Body of pancreas (tissue), 4 donors: ENCODE results near the gene FUT3. TPM values are rescaled to one million over a fixed set of nuclear protein-coding genes. Genes with fewer than 3 reads are reported as not detected.

Experiments
- ATAC-seq: fragments of 150-250 bp; one replicate; pipeline ENCODE4 v1.9.1; 2016
- DNase-seq, 4 donors: peaks; one replicate each; pipeline ENCODE4 v3.0.0-alpha.2; 2019
- H3K27ac ChIP-seq, 4 donors: fragments of 200-600 bp; sonication (generic); 1 replicate in 3 of 4; 2 replicates in 1 of 4; pipeline versions ENCODE4 v1.5.1 to v1.6.1; 2016 to 2019; ENCODE audit warnings: mild to moderate bottlenecking in 1 of 4, mixed read lengths in 1 of 4, moderate library complexity in 1 of 4
- H3K27me3 ChIP-seq, 2 donors: fragments of 200-600 bp; sonication (generic); one replicate each; pipeline ENCODE4 v1.6.0; 2016; ENCODE audit warnings: mild to moderate bottlenecking in 1 of 2
- H3K36me3 ChIP-seq, 2 donors: fragments of 200-600 bp; sonication (generic); replicated peaks in 1 of 2; 2 replicates each; pipeline ENCODE4 v1.5.1; 2016; ENCODE audit warnings: low read depth in 2 of 2; ENCODE audit not compliant: insufficient read depth in 1 of 2
- H3K4me1 ChIP-seq: fragments of 200-600 bp; sonication (generic); one replicate; pipeline ENCODE4 v1.6.0; 2016
- H3K4me3 ChIP-seq, 2 donors: fragments of 200-600 bp; sonication (generic); 1 replicate in 1 of 2; 2 replicates in 1 of 2; pipeline ENCODE4 v1.5.1; 2016 to 2019
- H3K9me3 ChIP-seq, 3 donors: fragments of 200-600 bp; sonication (generic); 1 replicate in 2 of 3; 2 replicates in 1 of 3; pipeline ENCODE4 v1.5.1; 2016
- CTCF ChIP-seq, 7 experiments: fragments of 450-650 bp in 4 of 7; fragments of 200-600 bp in 3 of 7; sonication (generic) in 3 of 7; IDR thresholded peaks; one replicate each; pipeline ENCODE4 v1.5.1; 2016 to 2019; ENCODE audit warnings: antibody characterized with exemption in 7 of 7
- POLR2A ChIP-seq, 3 donors: fragments of 450-650 bp; IDR thresholded peaks; one replicate each; pipeline ENCODE4 v1.6.1; 2016; ENCODE audit warnings: antibody characterized with exemption in 3 of 3, mild to moderate bottlenecking in 2 of 3
- WGBS, 2 donors: methylation state at CpG; one replicate each; pipeline ENCODE4 v1.1.5; 2017; 5-methylcytosine and 5-hydroxymethylcytosine counted together
- intact Hi-C: fragments of 100-400 bp; cut with DNase I; formaldehyde crosslinking; loops from one replicate; pipeline ENCODE4 v1.15.1; 2023
- total RNA-seq, 2 donors: library from RNA; depleted of rRNA; stranded (reverse); fragments of >200 nt; gene quantifications; one replicate each; pipeline ENCODE4 v1.1.0, GENCODE V29; 2016

FUT3 gene
- total RNA-seq, 2 donors from 2014 or later = 5.7 to 9.2 TPM

DNA sequence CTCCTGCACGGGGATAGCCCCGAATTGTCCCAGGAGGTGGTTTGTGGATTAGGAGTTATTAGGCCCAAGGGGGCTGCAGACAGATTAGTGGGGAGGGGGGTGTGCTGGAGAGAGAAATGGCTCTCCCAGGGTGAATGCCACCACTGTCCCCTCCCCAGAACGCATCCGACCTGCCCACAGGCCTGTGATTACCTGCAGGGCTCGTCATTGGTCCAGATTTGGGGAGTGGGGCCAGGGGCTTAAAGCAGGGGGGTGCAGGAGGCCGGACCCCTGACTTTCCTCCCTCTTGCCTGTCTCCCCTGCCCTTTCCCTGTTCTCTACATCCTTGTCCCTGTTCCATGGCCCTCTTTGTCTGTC, 45.1 kb downstream of the FUT3 start:
- no peaks in the 10 kb centered on the region for H3K27me3 ChIP-seq
- no peak for DNase-seq
- WGBS, 2 donors = 15 to 27% methylated on average over 6 of the region's 6 CpGs
- H3K27ac ChIP-seq = peak overlapping the region in 3 of 4 donors; percentile 81 to 97 (median 86)
- intact Hi-C loops = loop anchor here (5.0 kb wide), 1 partner anchor 86 kb away; no protein-coding TSS in a partner anchor
- H3K4me3 ChIP-seq = no peak overlapping the region
- ATAC-seq = no peak
- no peaks in the 10 kb centered on the region for H3K36me3 ChIP-seq
- H3K9me3 ChIP-seq = no peaks in the 10 kb centered on the region
- TF ChIP-seq POLR2A (IDR thresholded peaks at IDR 0.05) = no peak
- peak in 1 of 7 experiments; percentile 4 for TF ChIP-seq CTCF (IDR thresholded peaks at IDR 0.05)
- peaks cover 37% of the 10 kb centered on the region for H3K4me1 ChIP-seq

DNA sequence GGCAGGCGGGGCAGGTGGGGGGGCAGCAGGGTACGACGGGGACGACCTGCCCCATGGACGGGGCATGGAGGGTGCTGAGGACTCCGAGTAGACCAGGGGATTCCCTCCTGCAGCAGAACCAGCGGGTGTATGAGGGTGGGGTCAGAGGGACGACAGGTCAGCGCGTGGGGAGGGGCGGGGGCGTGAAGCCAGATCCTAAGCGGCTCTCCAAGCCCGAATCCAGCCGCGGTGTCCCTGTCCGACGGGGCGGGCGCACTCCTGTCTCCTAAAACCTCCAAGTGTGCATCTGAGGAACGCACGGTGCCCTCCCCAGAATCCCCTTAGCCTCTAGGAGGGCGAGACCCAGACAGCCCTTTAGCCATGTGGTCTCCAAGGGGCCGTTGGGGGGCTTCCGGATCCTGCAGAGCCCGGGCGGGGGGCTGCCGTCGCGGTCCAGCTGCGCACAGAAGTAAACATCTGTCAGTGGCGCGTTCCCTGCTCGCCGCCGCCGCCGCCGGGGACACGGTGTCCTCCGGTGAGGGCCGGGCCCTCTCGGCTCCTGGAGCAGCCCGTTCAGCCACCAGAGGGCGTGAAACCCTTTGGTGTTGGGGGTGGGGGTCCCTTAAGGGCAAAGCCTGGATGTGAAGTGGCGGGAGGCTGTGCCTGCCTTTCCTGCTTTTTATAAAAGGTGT, 45.7 kb downstream of the FUT3 start:
- no peaks in the 10 kb centered on the region for H3K27me3 ChIP-seq
- TF ChIP-seq POLR2A (IDR thresholded peaks at IDR 0.05) = peak; percentile 38 to 72 (median 49)
- TF ChIP-seq CTCF (IDR thresholded peaks at IDR 0.05) = peak; percentile 86 to 96 (median 89)
- no peaks in the 10 kb centered on the region for H3K9me3 ChIP-seq
- peak overlapping the region; percentile 29 to 64 for H3K4me3 ChIP-seq
- no peaks in the 10 kb centered on the region for H3K36me3 ChIP-seq
- WGBS, 2 donors = 1 to 3% methylated on average over 7 to 44 of the region's 46 CpGs
- H3K4me1 ChIP-seq = peaks cover 42% of the 10 kb centered on the region
- ATAC-seq (peak; percentile 72), DNase-seq (peak; percentile 87 to 92 (median 90))
- peak overlapping the region; percentile 81 to 97 (median 84) for H3K27ac ChIP-seq
- intact Hi-C loops = loop anchor here (5.0 kb wide), 1 partner anchor 87 kb away; no protein-coding TSS in a partner anchor

DNA sequence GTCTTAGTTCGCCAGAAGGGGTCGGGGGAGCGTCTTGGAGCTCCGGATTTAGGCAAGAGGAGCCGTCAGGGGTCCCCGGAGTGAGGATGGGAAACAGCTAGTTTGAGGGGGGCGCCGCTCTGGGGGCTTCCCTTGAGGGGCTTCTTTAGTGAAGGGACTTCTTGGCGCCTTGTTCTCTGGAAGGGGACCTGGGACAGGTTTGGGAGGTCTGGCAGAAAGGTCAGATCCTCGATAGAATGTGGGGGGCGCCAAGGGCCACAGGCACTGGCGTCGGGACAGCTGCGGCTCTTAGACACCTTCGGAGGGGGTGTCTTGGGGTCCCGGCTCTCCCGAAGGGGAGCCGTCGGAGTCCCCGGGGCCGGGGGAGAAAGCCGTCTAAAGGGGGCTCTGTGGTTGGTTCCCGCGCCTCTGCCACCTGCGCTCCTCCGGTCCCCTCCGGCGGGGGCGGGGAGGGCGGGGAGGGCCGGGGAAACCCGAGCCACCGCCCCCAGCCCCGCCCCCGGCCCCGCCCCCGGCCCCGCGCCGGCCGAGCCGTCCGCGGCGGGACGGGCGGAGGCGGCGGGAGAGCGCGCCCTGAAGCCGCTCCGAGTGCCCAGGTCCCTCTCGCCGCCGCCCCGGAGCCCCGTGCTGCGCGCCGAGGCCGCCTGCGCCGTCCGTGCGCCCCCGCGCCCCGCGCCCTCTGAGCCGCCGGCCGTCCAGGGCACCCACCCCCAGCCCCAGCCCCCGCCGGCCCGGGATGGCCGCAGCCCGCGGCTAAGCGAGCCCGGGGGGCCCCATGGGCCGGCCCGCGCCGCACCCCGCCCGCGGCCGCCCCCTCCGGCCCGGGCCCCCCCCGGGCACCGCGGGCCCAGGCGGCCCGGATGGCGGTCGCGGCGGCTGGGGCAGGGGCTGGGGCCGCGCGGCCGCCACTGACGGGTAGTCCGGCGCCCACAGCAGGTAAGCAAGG, 46.5 kb downstream of the FUT3 start, which contains the start of gene NRTN:
Gene NRTN (plus strand): TSS at position 552 of the 946 bp plus-strand sequence. CDS start 19,099 bp downstream, outside the sequence.
- intact Hi-C loops = loop anchor here (5.0 kb wide), 1 partner anchor 88 kb away; no protein-coding TSS in a partner anchor
- Histone ChIP-seq H3K27ac (peak within 1 kb of the TSS; percentile 81 to 97 (median 84)), H3K36me3 (no peaks in the 10 kb centered on the region), H3K9me3 (no peaks in the 10 kb centered on the region), H3K4me3 (peak within 1 kb of the TSS; percentile 29 to 64), H3K4me1 (peaks cover 50% of the 10 kb centered on the region), H3K27me3 (no peaks in the 10 kb centered on the region)
- peak; percentile 60 to 74 (median 71) for DNase-seq
- TF ChIP-seq POLR2A (IDR thresholded peaks at IDR 0.05) (no peak), CTCF (IDR thresholded peaks at IDR 0.05) (no peak)
- ATAC-seq = peak; percentile 72
- 2 to 5% methylated on average over 9 to 60 of the region's 107 CpGs for WGBS, 2 donors

DNA sequence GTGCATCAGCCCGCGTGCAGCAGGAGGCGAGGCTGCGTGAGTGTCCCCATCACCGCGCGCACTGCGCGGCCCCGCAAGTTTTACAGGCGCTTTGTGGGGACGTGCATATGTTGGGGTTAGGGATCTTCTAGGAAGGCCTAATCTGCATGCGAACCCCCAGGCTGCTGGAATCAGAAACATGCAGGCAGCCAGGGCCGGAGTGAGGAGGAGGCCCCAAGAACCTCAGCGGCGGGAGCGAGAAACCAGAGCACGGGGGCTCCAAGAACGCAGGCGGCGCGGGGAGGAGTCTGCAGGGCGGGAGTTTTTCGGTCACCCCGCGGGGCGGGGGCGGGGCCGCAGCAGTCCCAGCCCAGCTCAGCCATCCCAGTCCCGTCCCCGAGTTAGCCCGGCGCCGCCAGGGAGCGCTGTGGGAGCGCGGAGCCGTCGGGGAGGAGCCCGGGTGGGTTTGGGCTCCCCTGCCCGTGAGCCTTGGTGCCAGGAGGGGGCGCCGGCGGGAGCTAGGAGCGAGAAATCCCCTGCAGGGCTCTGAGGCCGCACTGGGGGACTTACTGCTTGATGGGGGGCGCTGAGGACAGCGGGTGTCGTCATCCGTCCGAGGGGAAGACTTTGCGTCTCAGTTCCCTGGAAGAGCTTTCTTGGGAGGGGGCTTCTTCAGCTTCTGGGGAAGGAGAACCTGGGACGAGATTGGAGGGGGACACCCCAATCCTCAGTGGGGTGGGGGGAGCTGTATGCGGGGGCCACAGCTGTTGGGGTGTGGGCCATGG, 47.3 kb downstream of the FUT3 start:
- no peak overlapping the region for H3K4me3 ChIP-seq

More for the DNA sequence above, 47.3 kb downstream of the FUT3 start:
- intact Hi-C loops = no loop called here
- H3K36me3 ChIP-seq = no peaks in the 10 kb centered on the region
- H3K27me3 ChIP-seq = no peaks in the 10 kb centered on the region
- ATAC-seq (peak; percentile 83), DNase-seq (peak; percentile 93 to 96 (median 95))
- TF ChIP-seq CTCF (IDR thresholded peaks at IDR 0.05) (peak; percentile 96 to 100 (median 99)), POLR2A (IDR thresholded peaks at IDR 0.05) (peak in 2 of 3 donors; percentile 19 to 26)
- H3K9me3 ChIP-seq = no peaks in the 10 kb centered on the region
- WGBS, 2 donors = 1 to 3% methylated on average over 9 to 51 of the region's 54 CpGs
- peaks cover 58% of the 10 kb centered on the region for H3K4me1 ChIP-seq
- H3K27ac ChIP-seq = peak overlapping the region; percentile 59 to 86 (median 68)
